HG02840 (cell line): ENCODE data around the gene SULT2B1.
"Not testable (repeated sequence)": the region's sequence is repeated elsewhere in the genome, so short reads cannot be mapped to it uniquely, and the experiment has no call there.

ENCODE experiments used
- ATAC-seq: cut with Tn5 transposase; IDR thresholded peaks from one replicate; pipeline ENCODE4 v1.9.1; 2021; ENCODE audit warnings: mild to moderate bottlenecking, moderate library complexity, moderate number of reproducible peaks; ENCODE audit not compliant: unreplicated experiment, low FRiP score

The SULT2B1 gene

GRCh38 chr19:48556825-48557224, 4.9 kb downstream of the SULT2B1 start:
- no peak for ATAC-seq

- ATAC-seq: no peak
Measured at GRCh38 chr19:48558018-48558684, 6.2 kb downstream of the SULT2B1 start.

- ATAC-seq: no peak
Measured at GRCh38 chr19:48560095-48560530, 8.1 kb downstream of the SULT2B1 start.

- no peak for ATAC-seq
Measured at GRCh38 chr19:48561412-48561811, 9.4 kb downstream of the SULT2B1 start.

- ATAC-seq: no peak
Measured at GRCh38 chr19:48565090-48565489, 13.1 kb downstream of the SULT2B1 start.

DNA sequence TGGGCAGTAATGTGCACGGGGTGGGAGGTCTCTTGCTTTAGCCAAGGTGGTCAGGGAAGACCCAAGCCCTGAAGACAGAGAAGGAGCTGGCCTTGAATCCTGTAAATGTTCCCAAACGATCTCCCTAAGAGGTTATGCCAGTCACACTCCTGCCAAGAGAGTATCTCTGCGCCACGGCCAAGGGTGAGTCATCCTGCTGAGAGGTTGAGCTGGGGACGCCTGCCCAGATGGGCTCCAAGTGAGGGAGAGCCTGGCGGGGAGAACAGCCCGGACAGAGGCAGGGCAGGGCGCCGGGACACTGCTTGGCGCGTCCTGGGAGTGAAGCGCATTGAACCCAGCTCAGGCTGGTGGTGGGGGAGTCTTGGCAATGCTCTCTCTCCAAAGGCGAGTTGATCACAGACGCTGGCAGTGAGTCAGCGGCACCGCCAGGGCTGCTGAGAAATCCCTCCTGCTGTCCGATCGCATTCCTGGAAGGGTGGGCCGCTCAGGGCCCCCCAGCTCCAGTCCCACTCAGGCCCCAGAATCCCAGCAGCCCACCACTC, 16.4 kb downstream of the SULT2B1 start:
- no peak for ATAC-seq

DNA sequence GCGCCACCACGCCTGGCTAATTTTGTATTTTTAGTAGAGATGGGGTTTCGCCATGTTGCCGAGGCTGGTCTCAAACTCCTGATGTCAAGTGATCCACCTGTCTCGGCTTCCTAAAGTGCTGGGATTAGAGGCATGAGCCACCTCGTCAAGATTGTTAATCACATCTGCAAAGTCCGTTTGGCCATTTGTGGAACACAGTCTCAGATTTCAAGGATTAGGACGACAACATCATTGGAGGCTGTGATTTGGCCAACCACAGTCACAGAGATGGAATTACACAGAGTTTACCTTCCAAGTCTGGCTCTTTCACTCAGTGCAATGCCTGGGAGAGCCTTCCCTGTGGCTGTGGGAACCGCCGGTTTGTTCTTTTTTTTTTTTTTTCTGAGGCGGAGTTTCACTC, 17.8 kb downstream of the SULT2B1 start:
- no peak for ATAC-seq

DNA sequence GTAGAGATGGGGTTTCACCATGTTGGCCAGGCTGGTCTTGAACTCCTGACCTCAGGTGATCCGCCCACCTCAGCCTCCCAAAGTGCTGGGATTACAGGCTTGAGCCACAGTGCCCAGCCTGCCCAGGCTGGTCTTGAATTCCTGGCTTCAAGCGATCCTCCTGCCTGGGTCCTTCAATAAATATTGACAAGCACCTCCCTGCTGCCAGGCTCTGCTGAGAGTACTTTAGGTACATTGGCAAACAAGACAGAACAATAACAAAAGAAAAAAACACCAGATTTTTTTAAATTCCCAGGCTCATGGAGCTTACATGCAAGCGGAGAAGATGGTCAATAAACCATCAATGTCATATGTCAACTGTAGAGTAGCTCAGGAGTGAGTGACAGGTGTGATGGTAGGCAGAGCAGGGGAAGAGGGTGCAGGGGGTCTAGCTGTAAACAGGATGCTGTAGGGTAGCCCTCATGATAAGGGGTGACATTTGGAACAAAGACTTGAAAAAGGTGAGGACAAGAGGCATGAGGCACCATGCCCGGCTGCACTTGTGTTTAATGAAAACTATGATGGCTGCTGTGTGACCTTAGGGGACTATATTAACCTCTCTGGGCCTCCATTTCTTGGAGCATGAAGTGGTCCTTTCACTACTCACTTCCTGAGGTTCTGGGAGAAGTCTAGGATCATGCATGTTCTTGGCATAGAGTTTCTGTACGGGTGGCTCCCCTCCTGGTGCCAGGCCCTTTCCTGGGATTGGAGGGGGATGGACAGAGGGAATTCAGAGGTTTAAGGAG, 19.6 kb downstream of the SULT2B1 start:
- ATAC-seq: no peak

DNA sequence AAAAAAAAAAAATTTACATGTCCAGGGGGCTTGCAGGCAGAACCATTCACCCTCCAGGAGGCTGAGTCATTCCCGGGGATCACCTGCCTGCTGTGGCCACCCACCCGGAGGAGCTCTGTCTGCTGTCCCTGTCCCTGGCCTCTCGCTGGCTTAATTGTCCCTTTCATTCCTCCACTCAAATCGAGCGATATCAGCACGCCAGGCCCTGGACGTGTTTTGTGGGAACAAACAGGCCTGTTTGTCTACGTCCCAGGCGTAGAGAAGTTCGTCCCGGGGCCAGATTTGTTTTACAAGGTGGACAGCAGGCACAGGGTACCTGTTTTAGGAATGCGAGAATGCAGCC, 21.2 kb downstream of the SULT2B1 start:
- ATAC-seq: no peak

GRCh38 chr19:48575931-48576622, 24.1 kb downstream of the SULT2B1 start:
- ATAC-seq: no peak

- not testable (repeated sequence) for ATAC-seq
Measured at GRCh38 chr19:48577908-48578307, 25.9 kb downstream of the SULT2B1 start.

DNA sequence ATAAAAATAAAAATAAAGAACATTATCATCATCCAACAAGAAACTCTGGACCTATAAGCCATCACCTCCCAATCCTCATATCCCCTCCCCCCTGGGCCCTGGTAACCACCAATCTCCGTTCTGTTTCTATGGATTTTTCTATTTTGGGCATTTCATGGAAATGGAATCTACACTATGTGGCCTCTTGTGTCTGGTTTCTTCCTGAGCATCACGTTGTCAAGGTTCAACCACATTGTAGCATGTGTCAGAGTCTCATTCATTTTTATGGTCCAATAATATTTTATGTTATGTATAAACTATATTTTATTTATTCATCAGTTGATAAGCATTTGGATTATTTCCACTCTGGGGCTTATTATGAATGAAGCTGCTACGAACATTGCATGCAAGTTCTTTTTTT, 26.9 kb downstream of the SULT2B1 start:
- no peak for ATAC-seq

DNA sequence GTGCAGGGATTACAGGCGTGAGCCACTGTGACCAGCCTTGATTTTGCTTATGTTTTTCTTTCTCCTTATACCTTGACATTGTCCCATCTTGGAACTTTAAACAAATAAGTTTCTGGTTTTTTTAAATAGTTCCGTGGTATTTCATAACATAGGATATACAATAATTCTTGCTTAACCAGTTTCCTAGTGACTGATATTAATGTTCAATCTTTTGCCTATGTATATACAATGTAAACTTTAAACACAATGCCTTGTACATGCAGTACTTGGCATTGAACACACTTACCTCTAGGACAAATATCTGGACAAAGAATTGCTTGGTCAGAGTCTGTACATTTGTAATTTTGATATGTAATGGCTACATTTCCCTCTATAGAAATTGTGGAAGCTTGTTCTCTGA, 30.2 kb downstream of the SULT2B1 start:
- ATAC-seq: no peak

DNA sequence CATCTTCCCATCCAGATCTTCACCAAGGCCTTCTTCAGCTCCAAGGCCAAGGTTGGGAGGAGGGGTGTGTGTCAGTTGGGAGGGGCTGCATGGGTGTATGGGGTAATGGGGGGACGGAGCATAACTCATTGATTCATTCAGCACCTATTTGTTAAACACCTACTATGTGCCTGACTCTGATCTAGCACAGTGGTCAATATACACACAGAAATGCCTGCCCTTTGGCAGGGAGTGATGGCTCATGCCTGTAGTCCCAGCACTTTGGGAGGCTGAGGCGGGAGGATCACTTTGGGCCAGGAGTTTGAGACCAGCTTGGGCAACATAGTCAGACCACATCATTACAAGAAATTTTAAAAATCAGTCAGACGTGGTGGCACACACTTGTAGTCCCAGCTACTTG, 35.4 kb downstream of the SULT2B1 start:
- no peak for ATAC-seq

DNA sequence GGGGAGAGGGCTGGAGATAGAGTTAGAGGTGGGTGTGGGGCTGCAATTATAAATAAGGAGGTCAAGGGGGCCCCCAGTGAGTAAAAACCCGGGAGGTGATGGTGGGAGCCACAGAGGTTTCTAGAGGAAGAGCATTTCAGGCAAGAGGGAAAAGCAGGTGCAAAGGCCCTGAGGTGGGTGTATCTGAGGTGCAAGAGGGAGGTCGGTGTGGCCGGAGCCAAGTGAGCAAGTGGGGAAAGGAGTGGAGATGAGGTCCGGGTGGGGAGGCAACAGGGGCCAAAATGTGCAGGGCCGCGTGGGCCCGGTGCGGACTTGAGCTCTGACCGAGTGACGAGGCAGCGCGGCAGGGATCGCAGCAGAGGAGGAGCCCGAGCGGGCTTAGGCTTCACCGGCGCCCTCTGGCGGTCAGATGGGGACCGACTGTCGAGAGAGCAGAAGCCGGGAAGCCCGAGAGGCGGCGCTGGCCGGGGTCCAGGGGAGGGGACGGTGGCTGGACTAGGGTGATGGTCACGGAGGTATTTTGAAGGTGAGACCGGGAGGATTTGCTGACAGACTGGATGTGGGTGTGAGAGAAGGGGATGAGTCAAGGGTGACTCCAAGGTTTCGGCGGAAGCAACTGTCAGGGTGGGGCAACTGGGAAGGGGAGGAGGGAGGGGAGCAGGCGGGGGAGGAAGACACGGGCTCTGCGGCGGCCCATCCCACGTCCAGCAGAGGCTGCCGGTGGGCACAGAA, 36.9 kb downstream of the SULT2B1 start:
- no peak for ATAC-seq

DNA sequence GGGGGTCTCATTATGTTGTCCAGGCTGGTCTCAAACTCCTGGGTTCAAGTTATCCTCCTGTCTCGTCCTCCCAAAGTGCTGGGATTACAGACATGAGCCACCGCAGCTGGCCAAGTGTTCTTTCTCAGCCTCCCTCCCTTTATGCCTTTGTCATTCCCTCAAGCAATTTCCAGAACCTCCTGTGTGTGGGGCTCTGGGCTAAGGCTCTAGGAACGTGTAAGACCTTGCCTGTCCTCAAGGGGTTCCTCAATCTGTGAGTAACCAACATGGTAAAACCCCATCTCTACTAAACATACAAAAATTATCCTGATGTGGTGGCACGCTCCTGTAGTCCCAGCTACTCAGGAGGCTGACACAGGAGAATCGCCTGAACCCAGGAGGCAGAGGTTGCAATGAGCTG, 39.0 kb downstream of the SULT2B1 start:
- no peak for ATAC-seq

- no peak for ATAC-seq
Measured at GRCh38 chr19:48595171-48595570, 43.2 kb downstream of the SULT2B1 start.

DNA sequence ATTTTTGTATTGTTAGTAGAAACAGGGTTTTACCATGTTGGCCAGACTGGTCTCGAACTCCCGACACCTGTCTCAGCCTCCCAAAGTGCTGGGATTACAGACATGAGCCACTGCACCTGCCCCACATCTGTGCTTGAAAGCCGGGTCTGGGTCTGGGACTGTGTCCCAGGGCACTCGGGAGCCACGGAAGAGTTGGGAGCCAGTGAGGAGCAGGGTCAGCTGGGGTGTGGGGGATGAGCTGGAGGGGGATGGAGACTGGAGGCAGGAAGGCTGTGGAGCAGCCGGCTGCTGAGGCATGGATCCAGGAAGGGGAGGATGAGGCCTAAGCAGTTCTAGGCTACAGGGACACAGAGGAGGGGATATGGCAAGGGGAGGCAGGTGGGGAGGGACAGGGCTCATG, 43.9 kb downstream of the SULT2B1 start:
- no peak for ATAC-seq

GRCh38 chr19:48596237-48596636, 44.3 kb downstream of the SULT2B1 start:
- ATAC-seq: no peak

DNA sequence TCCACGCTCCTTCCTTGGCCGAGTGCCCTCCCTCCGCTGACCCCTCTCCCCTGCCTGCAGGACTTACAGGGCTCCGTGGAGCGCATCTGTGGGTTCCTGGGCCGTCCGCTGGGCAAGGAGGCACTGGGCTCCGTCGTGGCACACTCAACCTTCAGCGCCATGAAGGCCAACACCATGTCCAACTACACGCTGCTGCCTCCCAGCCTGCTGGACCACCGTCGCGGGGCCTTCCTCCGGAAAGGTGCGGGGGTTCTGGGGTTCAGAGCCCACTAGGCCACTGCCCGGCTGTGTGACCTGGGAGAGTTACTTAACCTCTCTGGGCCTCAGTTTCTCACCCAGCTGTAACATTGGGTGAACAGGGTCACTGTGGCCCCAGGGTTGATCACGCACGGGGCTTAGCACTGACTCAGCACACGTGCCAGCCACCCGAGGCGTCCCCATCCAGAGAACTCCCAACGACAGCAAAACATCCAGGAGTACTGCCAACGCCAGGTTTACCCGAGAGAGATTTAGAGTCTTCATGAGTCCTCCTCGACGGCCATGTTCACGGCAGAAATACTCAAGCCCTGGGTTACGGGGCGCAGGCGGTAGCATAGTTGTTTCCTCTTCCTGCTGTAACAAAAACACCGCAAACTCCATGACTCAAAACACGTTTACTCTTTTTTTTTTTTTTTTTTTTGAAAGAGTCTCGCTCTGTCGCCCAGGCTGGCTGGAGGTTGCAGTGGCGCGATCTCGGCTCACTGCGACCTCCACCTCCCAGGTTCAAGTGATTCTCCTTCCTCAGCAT, 44.9 kb downstream of the SULT2B1 start:
- ATAC-seq: no peak
